Heart left ventricle (tissue), 13 donors: ENCODE measurements around the gene BNC2.

Experiments
- POLR2A ChIP-seq, 2 donors: fragments of 450-650 bp; IDR thresholded peaks; one replicate each; pipeline ENCODE4 v1.6.1; 2017; ENCODE audit warnings: antibody characterized with exemption in 2 of 2, mild to moderate bottlenecking in 2 of 2, moderate library complexity in 2 of 2
- TF ChIP-seq, protein P1 (sequence below), 12 donors: fragments of 200-600 bp; sonication (generic) in 4 of 12; IDR thresholded peaks; one replicate each; pipeline versions ENCODE4 v1.5.0 to v1.8.0; 2018 to 2022; ENCODE audit warnings: antibody characterized with exemption in 12 of 12, mild to moderate bottlenecking in 5 of 12
- donor health status: ischemic (EF 13 %, LVEDD 7.1; RV severe dilation, severe dysfunction).
- donor health status: DM: no; HTN: yes; CAD: no.
- donor health status: DM: no; HTN: no; CAD: no.
- donor health status: ischemic (EF 25% LVEDD 6.9; RV normal size, moderate dysfunction).
- donor health status: ischemic (EF 25% LVEDD 5.7; RV mildly dilated, moderate dysfunction).
- donor health status: ischemic (EF 35%, LVEDD 5.7; RV mildly dilated, moderate dysfunction).
- donor health status: nonischemic (EF 11% LVEDD 7.7; RV severe dilation, severe dysfunction).
- donor health status: DM: yes; HTN: yes; CAD: no.
- donor health status: PGD.
- donor health status: ischemic (EF 29% LVEDD 5.4; RV normal size, mild dysfunction).
- donor health status: nonischemic (EF 23%, LVEDD 6.1; RV moderate dilation, normal function).

DNA sequence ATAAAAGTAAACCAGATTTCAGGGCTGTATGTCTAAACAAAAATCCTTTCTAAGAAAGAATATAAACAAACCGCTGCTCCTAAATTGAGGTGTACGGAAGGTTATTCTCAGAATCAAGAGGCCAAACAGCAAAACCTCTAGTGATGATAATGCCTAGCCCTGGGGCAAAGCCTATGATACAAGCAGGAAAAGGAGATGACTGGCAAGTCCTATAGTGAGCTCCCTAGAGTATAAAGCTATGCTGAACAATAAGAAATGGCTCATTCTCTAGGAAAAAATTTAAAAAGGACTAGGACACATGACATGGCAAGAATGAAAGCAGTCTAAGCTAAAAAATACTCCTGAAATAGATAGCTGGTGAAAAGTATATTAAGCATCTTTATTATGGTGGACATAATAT, 187.1 kb downstream of the BNC2 start:
- no peak for TF ChIP-seq POLR2A (IDR thresholded peaks at IDR 0.05)
- TF ChIP-seq, protein P1, sequence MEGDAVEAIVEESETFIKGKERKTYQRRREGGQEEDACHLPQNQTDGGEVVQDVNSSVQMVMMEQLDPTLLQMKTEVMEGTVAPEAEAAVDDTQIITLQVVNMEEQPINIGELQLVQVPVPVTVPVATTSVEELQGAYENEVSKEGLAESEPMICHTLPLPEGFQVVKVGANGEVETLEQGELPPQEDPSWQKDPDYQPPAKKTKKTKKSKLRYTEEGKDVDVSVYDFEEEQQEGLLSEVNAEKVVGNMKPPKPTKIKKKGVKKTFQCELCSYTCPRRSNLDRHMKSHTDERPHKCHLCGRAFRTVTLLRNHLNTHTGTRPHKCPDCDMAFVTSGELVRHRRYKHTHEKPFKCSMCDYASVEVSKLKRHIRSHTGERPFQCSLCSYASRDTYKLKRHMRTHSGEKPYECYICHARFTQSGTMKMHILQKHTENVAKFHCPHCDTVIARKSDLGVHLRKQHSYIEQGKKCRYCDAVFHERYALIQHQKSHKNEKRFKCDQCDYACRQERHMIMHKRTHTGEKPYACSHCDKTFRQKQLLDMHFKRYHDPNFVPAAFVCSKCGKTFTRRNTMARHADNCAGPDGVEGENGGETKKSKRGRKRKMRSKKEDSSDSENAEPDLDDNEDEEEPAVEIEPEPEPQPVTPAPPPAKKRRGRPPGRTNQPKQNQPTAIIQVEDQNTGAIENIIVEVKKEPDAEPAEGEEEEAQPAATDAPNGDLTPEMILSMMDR (IDR thresholded peaks at IDR 0.05): no peak
